NOMO-1 (cell line): ENCODE measurements around the gene CHRM1.
A peak's percentile ranks its signal among the peaks of the same experiment; 100 is the strongest.

Source experiments
- DNase-seq, 2 experiments: peaks; one replicate each; lab custom pipeline; 2025; ENCODE audit not compliant: unreplicated experiment in 2 of 2; lab: John Stamatoyannopoulos, UW

Gene CHRM1

DNA sequence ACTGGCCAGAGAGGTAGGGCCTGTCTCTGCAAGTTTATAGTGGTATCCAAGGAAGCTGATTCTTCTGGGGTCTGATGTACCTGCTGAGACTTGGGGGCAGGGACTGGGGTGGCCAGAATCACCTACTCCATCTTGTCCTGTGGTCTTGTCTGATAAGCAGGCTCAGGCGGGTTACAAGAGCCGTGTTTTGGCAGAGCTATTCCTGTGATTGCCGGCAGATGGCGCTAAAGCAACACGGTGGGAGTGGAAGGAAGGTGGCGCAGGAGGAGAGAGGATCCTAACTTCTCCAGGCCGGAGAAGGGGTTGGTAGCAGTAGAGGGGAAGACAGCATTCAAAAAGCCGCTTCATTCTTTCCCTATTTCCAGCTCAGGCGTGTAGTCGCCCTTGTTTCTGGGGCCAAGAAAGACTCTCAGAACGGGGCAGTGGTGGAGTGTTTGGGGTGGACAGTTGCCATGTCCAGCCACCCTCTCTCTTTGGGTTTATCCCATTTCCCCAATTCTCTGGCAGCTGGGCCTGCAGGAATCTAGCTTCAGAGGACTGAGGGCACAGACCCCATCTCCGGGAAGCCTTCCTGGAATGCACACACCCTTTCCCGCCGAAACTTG is 15.1 kb downstream of the CHRM1 start:
- peak; percentile 36 to 44 for DNase-seq

DNA sequence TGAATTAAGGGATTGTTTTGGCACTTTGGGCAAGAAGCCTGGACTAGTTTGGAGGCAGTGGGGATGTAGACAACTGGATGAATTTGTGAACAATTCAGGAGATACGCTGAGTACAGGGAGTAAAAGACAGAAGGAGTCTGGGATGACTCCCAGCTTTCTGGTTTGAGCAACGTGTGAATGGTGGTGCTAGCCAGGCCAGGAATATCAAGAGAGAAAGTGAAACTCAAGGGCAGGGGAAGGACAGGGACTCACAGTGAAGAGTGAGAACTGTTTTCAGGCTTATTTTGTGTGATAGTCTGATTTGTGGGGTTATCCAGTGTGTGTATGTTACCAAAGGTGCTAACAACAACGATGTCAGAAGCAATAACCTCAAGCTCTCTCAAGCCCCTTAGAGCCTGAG is 15.9 kb downstream of the CHRM1 start:
- DNase-seq: no peak

DNA sequence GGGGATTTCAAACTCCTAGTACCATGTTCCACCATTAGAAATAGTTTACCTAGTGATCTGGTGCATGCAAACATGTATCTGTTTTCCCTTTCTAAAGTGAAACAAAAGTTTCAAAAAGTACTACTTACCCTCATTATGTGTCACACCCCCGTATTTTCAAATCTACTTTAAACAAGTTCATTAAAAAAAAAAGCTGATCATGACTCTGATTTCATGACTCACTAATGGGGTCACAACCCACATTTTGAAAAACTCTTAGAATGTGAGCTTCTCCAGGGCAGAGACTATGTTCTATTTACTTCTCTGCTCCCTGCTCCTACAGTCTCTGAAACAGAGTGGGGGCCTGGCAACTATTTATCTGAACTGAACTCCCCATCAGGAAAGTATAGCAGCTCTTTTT is 18.2 kb downstream of the CHRM1 start:
- DNase-seq: no peak

DNA sequence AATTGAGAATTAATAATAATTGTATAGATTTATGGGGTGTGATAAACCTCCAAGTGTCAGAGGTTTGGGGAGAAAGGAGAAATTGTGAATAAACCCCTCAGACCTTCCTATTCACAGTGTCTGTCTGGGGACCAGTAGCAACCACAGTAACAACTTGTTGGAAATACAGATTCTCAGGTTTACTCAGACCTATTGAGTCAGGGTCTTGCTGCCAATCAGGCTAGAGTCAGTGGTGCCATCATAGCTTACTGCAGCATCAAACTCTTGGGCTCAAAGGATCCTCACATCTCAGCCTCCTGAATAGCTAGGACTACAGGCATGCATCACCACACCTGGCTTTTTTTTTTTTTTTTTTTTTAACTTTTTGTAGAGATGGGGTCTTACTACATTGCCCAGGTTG is 23.1 kb downstream of the CHRM1 start:
- DNase-seq: no peak

DNA sequence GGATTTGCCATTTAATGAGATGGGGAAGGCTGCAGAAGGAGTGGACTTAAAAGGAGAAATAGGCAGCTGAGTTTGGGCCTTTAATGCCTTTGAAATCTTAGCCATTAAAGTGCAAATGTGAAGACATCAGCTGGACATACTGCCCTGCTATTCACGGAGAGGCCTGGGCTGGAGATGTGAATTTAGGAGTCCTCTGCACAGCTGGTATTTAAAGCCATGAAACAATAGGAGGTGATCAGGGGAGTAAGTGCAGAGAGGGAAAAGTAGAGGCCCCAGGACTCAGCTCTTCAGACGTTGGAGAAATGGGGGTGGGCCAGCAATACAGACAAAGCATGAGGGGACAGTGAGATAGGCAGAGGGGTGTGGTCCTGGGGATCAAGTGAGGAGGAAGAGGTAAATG is 23.9 kb downstream of the CHRM1 start:
- DNase-seq: no peak

DNA sequence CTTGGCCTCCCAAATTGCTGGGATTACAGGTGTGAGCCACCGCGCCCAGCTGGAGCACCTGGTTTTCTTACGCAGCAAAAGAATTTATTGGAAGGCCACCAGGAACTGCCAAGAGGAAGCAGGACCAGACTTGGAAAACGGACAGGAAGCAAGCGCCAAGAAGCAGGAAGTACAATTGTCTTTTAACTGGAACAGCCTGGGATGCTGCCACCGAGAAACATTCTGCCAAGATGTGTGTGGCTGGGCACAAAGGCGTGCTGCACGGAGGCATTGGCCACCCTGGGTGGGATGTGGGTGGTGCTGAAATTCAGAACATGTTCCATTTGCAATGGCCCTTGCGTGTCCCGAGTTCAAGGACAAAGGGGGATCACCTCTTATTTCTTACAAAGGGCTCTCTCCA is 25.1 kb downstream of the CHRM1 start:
- no peak for DNase-seq

DNA sequence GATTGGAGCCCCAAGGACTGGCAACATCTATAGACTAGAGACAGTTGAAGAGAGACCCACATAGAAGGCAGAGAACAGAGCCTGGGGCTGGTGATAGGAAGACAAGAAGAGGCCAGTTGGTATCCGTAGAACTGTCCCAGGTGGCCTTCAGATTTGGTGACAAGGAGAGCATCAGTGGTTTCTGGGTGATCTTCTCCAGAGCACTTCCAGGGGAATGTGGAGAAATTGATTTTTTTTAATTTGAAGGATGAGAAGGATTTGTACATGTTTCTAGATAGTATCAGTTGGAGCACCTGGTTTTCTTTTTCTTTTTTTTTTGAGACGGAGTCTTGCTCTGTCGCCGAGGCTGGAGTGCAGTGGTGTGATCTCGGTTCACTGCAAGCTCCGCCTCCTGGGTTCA is 25.7 kb downstream of the CHRM1 start:
- DNase-seq: no peak

DNA sequence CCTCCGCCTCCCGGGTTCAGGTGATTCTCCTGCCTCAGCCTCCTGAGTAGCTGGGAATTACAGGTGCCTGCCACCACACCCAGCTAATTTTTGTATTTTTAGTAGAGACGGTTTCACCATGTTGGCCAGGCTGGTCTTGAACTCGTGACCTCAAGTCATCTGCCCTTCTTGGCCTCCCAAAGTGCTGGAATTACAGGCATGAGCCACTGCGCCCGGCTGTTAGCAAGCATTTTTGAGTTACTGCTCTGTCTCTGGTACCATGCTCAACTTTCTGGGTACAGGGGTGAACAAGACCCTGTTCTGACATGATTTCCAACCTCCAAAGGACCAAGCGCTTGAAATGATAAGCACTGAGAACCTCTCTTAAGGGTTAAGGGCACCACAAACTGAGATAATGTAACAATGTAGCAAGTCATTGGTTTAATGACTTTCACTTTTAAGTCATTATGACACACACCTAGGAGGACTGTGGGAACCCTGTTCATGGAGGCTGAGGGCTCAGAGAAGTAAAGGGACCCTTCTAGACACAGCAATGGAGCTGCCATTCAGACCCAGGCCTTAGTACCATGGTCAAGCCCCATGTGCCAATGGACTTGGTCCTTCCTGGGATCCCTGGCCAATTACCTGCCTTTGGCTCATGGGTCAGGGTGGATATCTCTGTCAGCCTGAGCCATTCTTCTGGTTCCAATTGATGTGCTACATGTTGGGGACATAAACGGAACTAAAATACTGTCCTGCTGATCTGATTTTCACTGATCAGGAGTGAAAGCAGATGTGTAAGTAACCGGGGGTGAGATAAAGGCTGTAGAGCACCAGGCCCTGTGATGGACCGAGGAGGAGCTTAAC is 28.9 kb downstream of the CHRM1 start:
- DNase-seq: no peak

DNA sequence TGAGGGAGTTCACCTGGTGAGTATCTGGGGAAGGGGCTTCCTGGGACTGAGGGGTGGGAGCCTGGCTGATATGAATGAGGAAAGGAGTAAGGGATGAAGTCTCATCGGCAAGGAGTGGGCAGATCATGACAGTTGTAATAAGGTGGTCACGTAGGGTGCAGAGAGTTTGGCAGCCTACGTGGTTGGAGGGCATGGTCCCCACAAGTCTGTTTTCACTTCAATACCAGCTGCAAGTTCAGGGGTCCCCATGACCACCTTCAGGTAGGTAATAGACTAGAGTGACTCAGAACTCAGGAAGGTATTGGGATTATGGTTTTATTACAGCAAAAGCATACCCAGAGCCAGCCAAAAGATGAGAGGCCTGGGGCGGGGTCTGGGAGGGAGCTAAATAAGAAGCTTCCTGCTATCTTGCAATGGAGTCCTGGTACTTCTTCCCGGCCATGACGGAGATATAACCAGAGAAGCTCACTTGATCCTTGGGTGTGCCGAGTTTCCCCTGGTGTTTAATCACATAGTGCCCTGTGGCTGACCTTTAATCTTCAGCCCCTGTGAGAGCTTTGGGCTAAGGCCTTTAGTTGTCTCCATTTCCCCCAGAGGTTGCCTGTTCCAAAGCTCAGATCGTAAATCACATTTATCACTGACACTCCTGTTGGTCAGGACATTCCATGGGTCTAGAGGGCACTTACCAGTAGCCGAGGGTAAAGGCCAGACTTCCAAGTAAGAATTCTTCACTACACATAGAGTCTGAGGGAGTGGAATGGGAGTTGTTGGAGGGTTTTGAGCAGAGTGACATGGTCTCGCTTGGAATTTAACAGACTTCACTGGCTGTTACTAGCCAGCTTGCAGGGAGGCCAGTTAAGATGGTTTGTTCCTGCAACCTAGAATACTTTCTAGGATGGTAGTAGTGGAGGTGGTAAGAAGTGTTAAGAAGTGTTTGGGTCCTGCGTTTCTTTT is 31.4 kb downstream of the CHRM1 start:
- DNase-seq: no peak

DNA sequence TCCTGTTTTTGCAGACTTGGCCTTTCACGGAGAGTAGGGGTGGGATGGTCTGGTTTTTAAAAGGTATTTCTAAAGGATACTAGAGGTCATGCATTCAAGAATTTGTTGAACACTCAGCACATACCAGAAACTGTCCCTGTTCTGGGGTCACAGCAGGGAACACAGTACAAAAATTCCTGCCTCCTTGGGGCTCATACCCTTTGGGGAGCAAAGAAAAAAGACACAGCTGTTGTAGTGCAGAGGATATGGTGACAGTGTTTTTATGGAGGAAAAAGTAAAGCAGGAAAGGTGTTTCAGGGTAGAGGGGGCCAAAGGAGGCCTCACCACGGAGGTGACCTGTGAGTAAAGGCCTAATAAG is 32.1 kb downstream of the CHRM1 start:
- DNase-seq: no peak

DNA sequence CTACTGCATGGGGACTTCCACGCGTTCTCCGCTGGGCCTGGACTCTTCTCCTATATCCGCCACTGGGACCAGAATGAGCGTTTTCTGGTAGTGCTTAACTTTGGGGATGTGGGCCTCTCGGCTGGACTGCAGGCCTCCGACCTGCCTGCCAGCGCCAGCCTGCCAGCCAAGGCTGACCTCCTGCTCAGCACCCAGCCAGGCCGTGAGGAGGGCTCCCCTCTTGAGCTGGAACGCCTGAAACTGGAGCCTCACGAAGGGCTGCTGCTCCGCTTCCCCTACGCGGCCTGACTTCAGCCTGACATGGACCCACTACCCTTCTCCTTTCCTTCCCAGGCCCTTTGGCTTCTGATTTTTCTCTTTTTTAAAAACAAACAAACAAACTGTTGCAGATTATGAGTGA is 32.8 kb downstream of the CHRM1 start:
- no peak for DNase-seq

DNA sequence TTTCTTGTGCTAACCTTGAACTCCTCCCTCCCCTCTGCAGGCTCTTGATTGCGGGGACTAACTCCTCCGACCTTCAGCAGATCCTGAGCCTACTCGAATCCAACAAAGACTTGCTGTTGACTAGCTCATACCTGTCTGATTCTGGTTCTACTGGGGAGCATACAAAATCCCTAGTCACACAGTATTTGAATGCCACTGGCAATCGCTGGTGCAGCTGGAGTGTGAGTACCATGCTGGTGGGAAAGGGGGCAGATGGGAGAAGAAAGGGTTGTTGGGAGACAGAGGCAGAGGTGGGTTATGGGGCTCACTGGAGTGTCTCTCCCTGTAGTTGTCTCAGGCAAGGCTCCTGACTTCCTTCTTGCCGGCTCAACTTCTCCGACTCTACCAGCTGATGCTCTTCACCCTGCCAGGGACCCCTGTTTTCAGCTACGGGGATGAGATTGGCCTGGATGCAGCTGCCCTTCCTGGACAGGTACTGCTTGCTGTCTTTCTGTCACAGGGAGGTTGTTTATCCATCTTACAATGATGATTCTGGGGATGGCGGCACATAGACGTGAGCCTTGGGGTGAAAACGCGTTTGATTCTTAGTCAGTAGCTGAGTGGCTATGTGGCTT is 35.9 kb downstream of the CHRM1 start:
- DNase-seq: no peak

DNA sequence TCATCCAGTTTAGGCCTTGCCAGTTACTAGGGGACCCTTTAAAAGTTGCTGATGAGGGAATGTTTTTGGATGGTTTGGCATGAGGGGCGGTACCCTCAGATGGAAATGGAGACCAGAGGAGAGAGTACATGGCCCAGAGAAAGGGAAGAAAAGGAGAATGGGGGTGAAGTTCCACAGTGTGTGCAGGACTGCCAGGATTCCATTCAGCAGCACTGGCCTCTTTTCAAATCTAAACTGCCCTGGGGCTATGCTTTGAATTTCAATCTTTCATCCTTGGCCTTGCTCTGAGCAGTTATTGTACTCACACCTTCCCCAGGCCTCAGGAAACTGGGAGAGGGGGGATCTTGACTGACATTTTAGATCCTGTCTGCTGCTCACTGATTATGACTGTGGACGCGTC is 37.5 kb downstream of the CHRM1 start:
- DNase-seq: no peak

DNA sequence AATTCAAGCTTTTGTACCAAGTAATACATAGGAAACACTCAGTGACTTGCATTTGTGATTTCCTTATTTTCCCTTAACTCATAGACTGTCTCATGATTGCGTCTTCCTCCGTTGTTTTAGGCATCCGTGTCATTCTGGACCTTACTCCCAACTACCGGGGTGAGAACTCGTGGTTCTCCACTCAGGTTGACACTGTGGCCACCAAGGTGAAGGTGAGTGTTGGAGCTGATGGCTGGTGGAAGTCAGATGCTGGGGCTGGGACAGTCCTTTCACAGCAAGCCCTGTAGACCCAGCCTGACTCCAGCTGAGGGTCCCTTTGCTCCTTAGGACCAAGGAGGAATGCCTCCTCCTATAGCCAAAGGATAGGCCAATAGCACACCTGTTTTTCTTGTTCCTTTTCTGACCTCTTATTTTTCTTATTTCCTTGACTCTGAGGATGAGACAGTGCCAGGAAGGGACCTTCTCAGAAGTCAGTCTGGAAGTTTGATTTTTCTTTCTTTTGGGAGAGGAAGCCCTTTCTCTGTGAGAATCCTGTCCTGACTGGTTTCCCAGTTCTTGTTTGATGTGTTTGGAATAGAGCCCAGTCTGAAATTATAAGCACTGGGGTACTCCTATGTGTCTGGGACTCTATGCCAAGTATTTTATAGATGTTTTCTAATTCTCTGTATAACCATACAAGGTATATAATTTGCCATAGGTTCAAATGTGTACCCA is 38.2 kb downstream of the CHRM1 start:
- no peak for DNase-seq

DNA sequence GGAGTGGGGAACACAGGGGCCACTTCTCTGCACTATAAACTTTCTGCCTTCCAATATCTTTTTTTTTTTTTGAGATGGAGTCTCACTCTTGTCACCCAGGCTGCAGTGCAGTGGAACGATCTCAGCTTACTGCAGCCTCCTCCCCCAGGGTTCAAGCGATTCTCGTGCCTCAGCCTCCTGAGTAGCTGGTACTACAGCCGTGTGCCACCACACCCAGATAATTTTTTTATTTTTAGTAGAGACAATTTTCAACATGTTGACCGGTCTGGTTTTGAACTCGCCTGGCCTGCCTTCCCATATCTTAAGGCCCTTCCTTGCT is 38.8 kb downstream of the CHRM1 start:
- no peak for DNase-seq

DNA sequence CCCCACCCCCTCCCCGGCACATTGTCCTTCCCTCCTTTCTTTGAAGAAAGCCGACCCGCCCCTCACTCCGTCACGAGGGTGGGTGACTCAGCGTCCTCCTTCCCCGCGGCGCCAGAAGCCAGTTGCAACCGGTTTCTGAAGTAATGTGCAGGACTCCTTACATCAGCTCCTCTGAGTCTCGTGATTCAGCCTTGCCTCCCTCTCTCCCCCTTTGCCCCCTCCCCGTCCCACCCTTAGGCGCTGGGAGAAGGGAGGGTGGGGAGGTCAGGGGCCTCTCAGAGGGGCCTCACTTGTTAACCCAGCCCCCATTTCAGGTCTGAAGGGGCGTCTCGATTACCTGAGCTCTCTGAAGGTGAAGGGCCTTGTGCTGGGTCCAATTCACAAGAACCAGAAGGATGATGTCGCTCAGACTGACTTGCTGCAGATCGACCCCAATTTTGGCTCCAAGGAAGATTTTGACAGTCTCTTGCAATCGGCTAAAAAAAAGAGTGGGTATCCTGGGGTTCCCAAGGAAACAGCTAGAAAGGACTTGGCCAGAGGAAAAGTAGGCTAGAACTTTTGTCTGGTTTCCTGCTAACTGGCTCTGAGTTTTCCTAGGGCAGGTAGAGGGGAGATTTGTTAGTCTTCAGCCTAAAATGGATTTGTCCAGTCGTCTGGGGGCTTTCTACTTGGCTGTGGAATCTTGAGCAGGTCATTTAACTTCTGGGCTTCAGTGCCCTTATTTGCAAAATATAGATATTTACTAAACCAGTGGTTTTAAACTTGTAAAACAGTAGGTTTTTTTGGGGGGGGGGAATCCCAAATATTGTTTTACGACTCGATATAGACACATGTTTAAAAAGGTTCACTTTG is 39.4 kb downstream of the CHRM1 start:
- peak; percentile 94 to 95 for DNase-seq

DNA sequence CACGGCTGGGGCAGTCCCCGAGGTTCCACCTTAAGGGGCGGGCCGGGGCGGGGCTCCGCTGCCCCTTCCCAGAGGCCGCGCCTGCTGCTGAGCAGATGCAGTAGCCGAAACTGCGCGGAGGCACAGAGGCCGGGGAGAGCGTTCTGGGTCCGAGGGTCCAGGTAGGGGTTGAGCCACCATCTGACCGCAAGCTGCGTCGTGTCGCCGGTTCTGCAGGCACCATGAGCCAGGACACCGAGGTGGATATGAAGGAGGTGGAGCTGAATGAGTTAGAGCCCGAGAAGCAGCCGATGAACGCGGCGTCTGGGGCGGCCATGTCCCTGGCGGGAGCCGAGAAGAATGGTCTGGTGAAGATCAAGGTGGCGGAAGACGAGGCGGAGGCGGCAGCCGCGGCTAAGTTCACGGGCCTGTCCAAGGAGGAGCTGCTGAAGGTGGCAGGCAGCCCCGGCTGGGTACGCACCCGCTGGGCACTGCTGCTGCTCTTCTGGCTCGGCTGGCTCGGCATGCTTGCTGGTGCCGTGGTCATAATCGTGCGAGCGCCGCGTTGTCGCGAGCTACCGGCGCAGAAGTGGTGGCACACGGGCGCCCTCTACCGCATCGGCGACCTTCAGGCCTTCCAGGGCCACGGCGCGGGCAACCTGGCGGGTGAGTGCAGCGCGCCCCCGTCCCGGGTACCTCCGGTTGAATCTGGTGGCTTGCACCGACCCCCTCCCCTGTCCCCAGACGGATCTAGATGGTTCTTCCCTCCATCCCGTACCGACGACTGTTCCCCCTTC is 40.2 kb downstream of the CHRM1 start, which contains the start of gene SLC3A2:
Gene SLC3A2, plus strand, starts transcription at position 94 of the 776 bp plus-strand sequence. Its CDS starts 128 bp downstream, at position 222.
- DNase-seq: peak; percentile 88 to 90

DNA sequence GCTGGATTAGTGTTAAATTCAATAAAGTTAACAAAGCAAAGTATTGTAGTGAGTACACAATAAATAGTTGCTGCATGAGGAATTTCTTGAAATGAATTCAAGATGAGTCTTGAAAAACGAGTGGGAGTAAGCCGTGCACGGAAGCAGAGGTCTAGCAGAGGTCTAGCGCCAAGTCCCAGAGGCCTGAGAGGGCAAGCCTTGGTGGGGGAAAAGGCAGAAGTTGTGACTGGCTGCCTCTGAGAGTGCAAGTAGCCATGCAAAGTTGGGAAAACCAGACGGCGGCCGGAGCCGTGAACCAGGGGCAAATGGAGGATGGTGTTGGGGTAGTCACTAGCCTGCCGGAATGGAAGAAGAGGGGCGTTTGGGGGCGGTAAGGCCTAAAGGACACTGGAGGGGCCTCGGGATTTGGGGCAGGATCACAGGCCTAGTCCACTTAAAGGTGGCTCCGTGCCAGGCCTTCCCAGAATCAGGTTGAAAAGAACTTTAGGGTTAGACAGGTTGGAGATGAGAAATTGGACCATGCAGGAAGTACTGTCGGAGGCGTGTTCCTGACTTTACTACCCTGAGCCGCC is 40.8 kb downstream of the CHRM1 start:
- peak; percentile 32 to 67 for DNase-seq
